Mucosa of descending colon (tissue), 3 donors: ENCODE measurements around the gene SLC26A6. TPM values are rescaled to one million over a fixed set of nuclear protein-coding genes. Genes with fewer than 3 reads are reported as not detected.
A peak's percentile ranks its signal among the peaks of the same experiment; 100 is the strongest.

Source experiments
- ATAC-seq: fragments of 200-7000 bp; cut with Tn5 transposase; one replicate; pipeline ENCODE4 v1.9.1; 2020; ENCODE audit warnings: mild to moderate bottlenecking, moderate library complexity
- DNase-seq, 3 donors: peaks; one replicate each; pipeline ENCODE4 v3.0.0-alpha.2; 2020
- H3K36me3 ChIP-seq: fragments of 200-600 bp; one replicate; pipeline ENCODE4 v1.8.0; 2021; ENCODE audit warnings: low read depth, mild to moderate bottlenecking
- H3K4me1 ChIP-seq: fragments of 200-600 bp; one replicate; pipeline ENCODE4 v1.8.0; 2021; ENCODE audit warnings: low read depth, mild to moderate bottlenecking
- H3K4me3 ChIP-seq: fragments of 200-600 bp; one replicate; pipeline ENCODE4 v1.8.0; 2021; ENCODE audit warnings: mild to moderate bottlenecking
- H3K9me3 ChIP-seq: fragments of 200-600 bp; one replicate; pipeline ENCODE4 v1.8.0; 2021; ENCODE audit warnings: mild to moderate bottlenecking
- CTCF ChIP-seq: fragments of 200-600 bp; IDR thresholded peaks from one replicate; pipeline ENCODE4 v1.8.0; 2022; ENCODE audit warnings: antibody characterized with exemption, mild to moderate bottlenecking
- intact Hi-C, 2 donors: fragments of 100-400 bp; cut with DNase I in 1 of 2; cut with micrococcal nuclease in 1 of 2; formaldehyde crosslinking; loops; one replicate each; pipeline versions ENCODE4 v1.11.0 to v1.11.1; 2022; cut with DNase I, micrococcal nuclease
- total RNA-seq, 3 donors: library from RNA; stranded (reverse); fragmentation: NEBNext Ultra II Directional in 2 of 3; extraction: Animal tissue kit (Norgen Biotek cat#: 25700) in 2 of 3; gene quantifications; one replicate each; pipeline versions ENCODE4 v1.2.1 to v1.2.4, GENCODE V29; 2021 to 2023
- donor health status: DM: no; HTN: no; CAD: no; lungs with moderate emphysema.
- donor health status: DM: no; HTN: no; CAD: no.
- donor health status: DM: no; HTN: yes; CAD: no.

Gene SLC26A6
- total RNA-seq, 3 donors from 2014 or later, result 78.6 to 161 (median 104) TPM

GRCh38 chr3:48651771-48652170 lies 16.5 kb upstream of the SLC26A6 start:
- ATAC-seq (no peak), DNase-seq (no peak)
- Histone ChIP-seq H3K4me1 (no peaks in the 10 kb centered on the region), H3K9me3 (no peaks in the 10 kb centered on the region), H3K4me3 (no peak overlapping the region), H3K36me3 (no peaks in the 10 kb centered on the region)
- TF ChIP-seq CTCF, result no peak
- intact Hi-C loops, result no loop called here

- DNase-seq (peak in 2 of 3 donors; percentile 48 to 52), ATAC-seq (peak; percentile 73)
- intact Hi-C loops, result no loop called here
- Histone ChIP-seq H3K4me3 (no peak overlapping the region), H3K4me1 (no peaks in the 10 kb centered on the region), H3K9me3 (no peaks in the 10 kb centered on the region), H3K36me3 (no peaks in the 10 kb centered on the region)
- TF ChIP-seq CTCF, result no peak
Measured at GRCh38 chr3:48650723-48651122, 15.5 kb upstream of the SLC26A6 start.

- DNase-seq, result no peak
- no peak for TF ChIP-seq CTCF
- H3K9me3 ChIP-seq, result no peaks in the 10 kb centered on the region
- H3K4me1 ChIP-seq, result no peaks in the 10 kb centered on the region
- no peak overlapping the region for H3K4me3 ChIP-seq
- no peak for ATAC-seq
- intact Hi-C loops, result no loop called here
- H3K36me3 ChIP-seq, result no peaks in the 10 kb centered on the region
Measured at GRCh38 chr3:48648188-48648850, 13.1 kb upstream of the SLC26A6 start.

GRCh38 chr3:48647714-48648113 lies 12.5 kb upstream of the SLC26A6 start:
- Histone ChIP-seq H3K4me1 (no peaks in the 10 kb centered on the region), H3K4me3 (no peak overlapping the region), H3K9me3 (no peaks in the 10 kb centered on the region), H3K36me3 (no peaks in the 10 kb centered on the region)
- TF ChIP-seq CTCF, result no peak
- intact Hi-C loops, result no loop called here
- no peak for ATAC-seq
- no peak for DNase-seq

- H3K4me3 ChIP-seq, result no peak overlapping the region
- no peaks in the 10 kb centered on the region for H3K9me3 ChIP-seq
- DNase-seq, result no peak
- no peak for ATAC-seq
- TF ChIP-seq CTCF, result no peak
- no peaks in the 10 kb centered on the region for H3K4me1 ChIP-seq
- intact Hi-C loops, result no loop called here
- H3K36me3 ChIP-seq, result no peaks in the 10 kb centered on the region
Measured at GRCh38 chr3:48644898-48645760, 9.9 kb upstream of the SLC26A6 start.
